Ishikawa (cell line): ENCODE results near the gene HOXB5.

Source experiments
- RAD21 ChIP-seq: IDR thresholded peaks from 2 replicates; pipeline ENCODE4 v1.6.1; 2012; ENCODE audit warnings: low read depth
- TAF1 ChIP-seq: IDR thresholded peaks from 2 replicates; pipeline ENCODE4 v1.6.1; 2012; ENCODE audit warnings: low read depth, mild to moderate bottlenecking
- TCF12 ChIP-seq: IDR thresholded peaks from 2 replicates; pipeline ENCODE4 v1.6.1; 2012; ENCODE audit warnings: low read depth

DNA sequence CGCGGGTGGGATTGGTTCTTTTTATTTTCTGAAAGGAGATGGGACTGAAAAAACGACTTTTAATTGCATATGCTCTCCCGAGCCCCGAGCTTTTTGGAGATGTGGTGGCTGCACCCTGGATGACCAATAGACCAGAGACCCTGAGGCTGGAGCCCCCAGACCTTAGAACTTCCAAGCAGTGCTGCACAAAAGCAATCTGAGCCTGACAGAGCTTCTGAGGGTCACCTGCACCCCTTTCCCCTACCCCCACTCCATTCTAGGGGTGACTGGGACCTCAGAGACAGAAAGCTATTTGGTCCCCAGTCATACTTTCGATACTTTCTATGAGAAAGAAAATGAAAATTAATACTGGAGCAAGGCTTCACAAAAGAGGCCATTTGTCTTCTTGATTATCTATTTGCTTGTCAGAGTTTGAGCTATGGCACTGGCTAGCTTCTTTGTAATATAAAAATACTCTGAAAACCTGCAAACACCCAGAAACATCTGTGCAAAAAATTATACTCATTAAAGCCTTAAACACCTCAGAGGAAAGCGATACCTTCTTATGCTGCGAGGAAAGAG is 19.0 kb downstream of the HOXB5 start:
- TF ChIP-seq RAD21: no peak
- TF ChIP-seq TAF1: no peak
- TF ChIP-seq TCF12: no peak
